Measurements from ENCODE around the gene NUPR2.

- TF ChIP-seq, protein P1, sequence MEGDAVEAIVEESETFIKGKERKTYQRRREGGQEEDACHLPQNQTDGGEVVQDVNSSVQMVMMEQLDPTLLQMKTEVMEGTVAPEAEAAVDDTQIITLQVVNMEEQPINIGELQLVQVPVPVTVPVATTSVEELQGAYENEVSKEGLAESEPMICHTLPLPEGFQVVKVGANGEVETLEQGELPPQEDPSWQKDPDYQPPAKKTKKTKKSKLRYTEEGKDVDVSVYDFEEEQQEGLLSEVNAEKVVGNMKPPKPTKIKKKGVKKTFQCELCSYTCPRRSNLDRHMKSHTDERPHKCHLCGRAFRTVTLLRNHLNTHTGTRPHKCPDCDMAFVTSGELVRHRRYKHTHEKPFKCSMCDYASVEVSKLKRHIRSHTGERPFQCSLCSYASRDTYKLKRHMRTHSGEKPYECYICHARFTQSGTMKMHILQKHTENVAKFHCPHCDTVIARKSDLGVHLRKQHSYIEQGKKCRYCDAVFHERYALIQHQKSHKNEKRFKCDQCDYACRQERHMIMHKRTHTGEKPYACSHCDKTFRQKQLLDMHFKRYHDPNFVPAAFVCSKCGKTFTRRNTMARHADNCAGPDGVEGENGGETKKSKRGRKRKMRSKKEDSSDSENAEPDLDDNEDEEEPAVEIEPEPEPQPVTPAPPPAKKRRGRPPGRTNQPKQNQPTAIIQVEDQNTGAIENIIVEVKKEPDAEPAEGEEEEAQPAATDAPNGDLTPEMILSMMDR (IDR thresholded peaks at IDR 0.05) = no peak
- no peak for TF ChIP-seq POLR2A (IDR thresholded peaks at IDR 0.05)
Observed at GRCh38 chr7:56097700-56098099, 18.5 kb downstream of the NUPR2 start.

Data from testis (tissue), 2 donors.